Measurements from ENCODE around the gene CHD9. TPM values are rescaled to one million over a fixed set of nuclear protein-coding genes. Genes with fewer than 3 reads are reported as not detected.

Gene CHD9
- total and polyA plus RNA-seq, 7 donors: 13.8 to 88.5 (median 55.5) TPM

- H3K9me3 ChIP-seq: no peaks in the 10 kb centered on the region
- intact Hi-C loops (cut with DNase I): no loop called here
- TF ChIP-seq POLR2A (IDR thresholded peaks at IDR 0.05) (no peak), POLR2AphosphoS5 (IDR thresholded peaks at IDR 0.05) (no peak), CTCF (IDR thresholded peaks at IDR 0.05) (no peak), EP300 (IDR thresholded peaks at IDR 0.05) (no peak)
- peaks cover 0 to 5% (median 2%) of the 10 kb centered on the region in 4 donors for H3K4me1 ChIP-seq
- H3K27me3 ChIP-seq: peaks cover 0 to 32% (median 6%) of the 10 kb centered on the region in 3 donors
- H3K36me3 ChIP-seq: no peaks in the 10 kb centered on the region
- no peak overlapping the region for H3K27ac ChIP-seq
- WGBS, 2 donors: 48 to 68% methylated on average over 5 of the region's 5 CpGs
- H3K4me3 ChIP-seq: no peak overlapping the region
- DNase-seq: no peak
Measured at GRCh38 chr16:53378138-53378537, 323.3 kb downstream of the CHD9 start.

Small RNA genes lying within 50 kb of the gene (small RNA-seq; reads per million reads assigned to genes)
- gene RF01210 (0 reads per million in 3 donors), gene RNA5SP427 (0 reads per million in 3 donors)

Other genes with a start within 250 kb of the CHD9 start
- gene CHD9NB, start 2.1 kb upstream of the CHD9 start, total RNA-seq: under 1 TPM in 2 of 4 donors, not detected in 2; 0.55 to 0.71 TPM
- 1 to 10 TPM; 4.6 to 9.5 (median 6.6) TPM for gene CHD9NB, start 2.1 kb upstream of the CHD9 start, polyA plus RNA-seq

Measured in sigmoid colon (tissue), 7 donors.